ENCODE data around the gene TAF4.
A peak's percentile ranks its signal among the peaks of the same experiment; 100 is the strongest.

The TAF4 gene

GRCh38 chr20:61953037-61954021 is 112.4 kb downstream of the TAF4 start:
- no peak overlapping the region for H2AK5ac ChIP-seq (ENCODE audit: low read length)
- no peak overlapping the region for H3K56ac ChIP-seq (ENCODE audit: low read length)
- H2BK5ac ChIP-seq (ENCODE audit: low read length): no peak overlapping the region
- no peak overlapping the region for H2BK15ac ChIP-seq (replicated peaks; ENCODE audit: low read depth)
- no peak overlapping the region for H3K4ac ChIP-seq (ENCODE audit: low read depth, low read length)
- no peak overlapping the region for H3K27ac ChIP-seq (ENCODE audit: low read depth, low read length)
- no peak overlapping the region for H3K4me3 ChIP-seq (ENCODE audit: low read length)
- no peak overlapping the region for H3K4me2 ChIP-seq (ENCODE audit: low read length)
- no peak for DNase-seq
- H3K36me3 ChIP-seq (ENCODE audit: control insufficient read depth, insufficient read depth, low read length): no peaks in the 10 kb centered on the region
- H3K79me1 ChIP-seq (ENCODE audit: low read length): no peaks in the 10 kb centered on the region
- WGBS (ENCODE audit: extremely low coverage, insufficient coverage, low lambda C conversion rate): no CpG with 5 or more reads among the region's 20 CpGs
- no peaks in the 10 kb centered on the region for H3K4me1 ChIP-seq (ENCODE audit: control insufficient read depth, low read depth, low read length)
- no peaks in the 10 kb centered on the region for H3K79me2 ChIP-seq (ENCODE audit: control insufficient read depth, insufficient read depth, low read length)
- no peak overlapping the region for H2BK120ac ChIP-seq (ENCODE audit: low read depth, low read length)
- no peak overlapping the region for H3K23ac ChIP-seq (ENCODE audit: low read length)
- no peak overlapping the region for H3K18ac ChIP-seq (ENCODE audit: low read length)
- no peak overlapping the region for H4K8ac ChIP-seq (ENCODE audit: low read depth, low read length)
- H4K5ac ChIP-seq (ENCODE audit: low read length): no peak overlapping the region
- H3K27me3 ChIP-seq (ENCODE audit: insufficient read depth, low read length, poor library complexity): no peaks in the 10 kb centered on the region
- no peak overlapping the region for H3K9ac ChIP-seq (ENCODE audit: low read length)

- no peak overlapping the region for H2BK5ac ChIP-seq (ENCODE audit: low read length)
- no peak overlapping the region for H3K9ac ChIP-seq (ENCODE audit: low read length)
- H3K18ac ChIP-seq (ENCODE audit: low read length): no peak overlapping the region
- H3K79me1 ChIP-seq (ENCODE audit: low read length): no peaks in the 10 kb centered on the region
- no peaks in the 10 kb centered on the region for H3K36me3 ChIP-seq (ENCODE audit: control insufficient read depth, insufficient read depth, low read length)
- H3K56ac ChIP-seq (ENCODE audit: low read length): no peak overlapping the region
- H3K23ac ChIP-seq (ENCODE audit: low read length): no peak overlapping the region
- no CpG with 5 or more reads among the region's 22 CpGs for WGBS (ENCODE audit: extremely low coverage, insufficient coverage, low lambda C conversion rate)
- H3K4ac ChIP-seq (ENCODE audit: low read depth, low read length): no peak overlapping the region
- peak; percentile 73 for DNase-seq
- H3K27ac ChIP-seq (ENCODE audit: low read depth, low read length): no peak overlapping the region
- no peak overlapping the region for H3K4me3 ChIP-seq (ENCODE audit: low read length)
- H4K5ac ChIP-seq (ENCODE audit: low read length): no peak overlapping the region
- H4K8ac ChIP-seq (ENCODE audit: low read depth, low read length): no peak overlapping the region
- no peak overlapping the region for H3K4me2 ChIP-seq (ENCODE audit: low read length)
- no peak overlapping the region for H2AK5ac ChIP-seq (ENCODE audit: low read length)
- no peaks in the 10 kb centered on the region for H3K4me1 ChIP-seq (ENCODE audit: control insufficient read depth, low read depth, low read length)
- no peaks in the 10 kb centered on the region for H3K79me2 ChIP-seq (ENCODE audit: control insufficient read depth, insufficient read depth, low read length)
- no peak overlapping the region for H2BK15ac ChIP-seq (replicated peaks; ENCODE audit: low read depth)
- H2BK120ac ChIP-seq (ENCODE audit: low read depth, low read length): no peak overlapping the region
- no peaks in the 10 kb centered on the region for H3K27me3 ChIP-seq (ENCODE audit: insufficient read depth, low read length, poor library complexity)
Observed at GRCh38 chr20:61951695-61952533, 113.8 kb downstream of the TAF4 start.

GRCh38 chr20:61950641-61951071 is 115.0 kb downstream of the TAF4 start:
- Histone ChIP-seq H2BK120ac (ENCODE audit: low read depth, low read length) (no peak overlapping the region), H3K18ac (ENCODE audit: low read length) (no peak overlapping the region), H3K23ac (ENCODE audit: low read length) (no peak overlapping the region), H4K5ac (ENCODE audit: low read length) (no peak overlapping the region), H3K4ac (ENCODE audit: low read depth, low read length) (no peak overlapping the region), H3K56ac (ENCODE audit: low read length) (no peak overlapping the region), H3K79me2 (ENCODE audit: control insufficient read depth, insufficient read depth, low read length) (no peaks in the 10 kb centered on the region), H2AK5ac (ENCODE audit: low read length) (no peak overlapping the region), H3K4me2 (ENCODE audit: low read length) (no peak overlapping the region), H3K36me3 (ENCODE audit: control insufficient read depth, insufficient read depth, low read length) (no peaks in the 10 kb centered on the region), H3K79me1 (ENCODE audit: low read length) (no peaks in the 10 kb centered on the region), H4K8ac (ENCODE audit: low read depth, low read length) (no peak overlapping the region), H3K27ac (ENCODE audit: low read depth, low read length) (no peak overlapping the region), H3K9ac (ENCODE audit: low read length) (no peak overlapping the region), H2BK5ac (ENCODE audit: low read length) (no peak overlapping the region), H3K4me3 (ENCODE audit: low read length) (no peak overlapping the region), H3K27me3 (ENCODE audit: insufficient read depth, low read length, poor library complexity) (no peaks in the 10 kb centered on the region), H3K4me1 (ENCODE audit: control insufficient read depth, low read depth, low read length) (no peaks in the 10 kb centered on the region), H2BK15ac (replicated peaks; ENCODE audit: low read depth) (no peak overlapping the region)
- no peak for DNase-seq
- no CpG with 5 or more reads among the region's 7 CpGs for WGBS (ENCODE audit: extremely low coverage, insufficient coverage, low lambda C conversion rate)

GRCh38 chr20:61949714-61950640 is 115.7 kb downstream of the TAF4 start:
- Histone ChIP-seq H3K36me3 (ENCODE audit: control insufficient read depth, insufficient read depth, low read length) (no peaks in the 10 kb centered on the region), H3K27me3 (ENCODE audit: insufficient read depth, low read length, poor library complexity) (no peaks in the 10 kb centered on the region), H3K79me2 (ENCODE audit: control insufficient read depth, insufficient read depth, low read length) (no peaks in the 10 kb centered on the region), H4K8ac (ENCODE audit: low read depth, low read length) (no peak overlapping the region), H3K27ac (ENCODE audit: low read depth, low read length) (no peak overlapping the region), H2BK15ac (replicated peaks; ENCODE audit: low read depth) (no peak overlapping the region), H3K4ac (ENCODE audit: low read depth, low read length) (no peak overlapping the region), H3K4me3 (ENCODE audit: low read length) (no peak overlapping the region), H2BK120ac (ENCODE audit: low read depth, low read length) (no peak overlapping the region), H3K23ac (ENCODE audit: low read length) (no peak overlapping the region), H4K5ac (ENCODE audit: low read length) (no peak overlapping the region), H3K9ac (ENCODE audit: low read length) (no peak overlapping the region), H3K4me1 (ENCODE audit: control insufficient read depth, low read depth, low read length) (no peaks in the 10 kb centered on the region), H3K56ac (ENCODE audit: low read length) (no peak overlapping the region), H3K18ac (ENCODE audit: low read length) (no peak overlapping the region), H3K79me1 (ENCODE audit: low read length) (no peaks in the 10 kb centered on the region), H2BK5ac (ENCODE audit: low read length) (no peak overlapping the region), H2AK5ac (ENCODE audit: low read length) (no peak overlapping the region), H3K4me2 (ENCODE audit: low read length) (no peak overlapping the region)
- no CpG with 5 or more reads among the region's 21 CpGs for whole genome bisulfite sequencing (ENCODE audit: extremely low coverage, insufficient coverage, low lambda C conversion rate)
- DNase-seq: no peak

- no peaks in the 10 kb centered on the region for H3K79me2 ChIP-seq (ENCODE audit: control insufficient read depth, insufficient read depth, low read length)
Observed at GRCh38 chr20:61949363-61949713, 116.3 kb downstream of the TAF4 start.

More at GRCh38 chr20:61949363-61949713, 116.3 kb downstream of the TAF4 start:
- Histone ChIP-seq H3K56ac (ENCODE audit: low read length) (no peak overlapping the region), H3K4me2 (ENCODE audit: low read length) (no peak overlapping the region), H2BK5ac (ENCODE audit: low read length) (no peak overlapping the region), H2AK5ac (ENCODE audit: low read length) (no peak overlapping the region), H3K27ac (ENCODE audit: low read depth, low read length) (no peak overlapping the region), H3K9ac (ENCODE audit: low read length) (no peak overlapping the region), H3K4me3 (ENCODE audit: low read length) (no peak overlapping the region), H3K27me3 (ENCODE audit: insufficient read depth, low read length, poor library complexity) (no peaks in the 10 kb centered on the region), H3K4me1 (ENCODE audit: control insufficient read depth, low read depth, low read length) (no peaks in the 10 kb centered on the region), H3K23ac (ENCODE audit: low read length) (no peak overlapping the region), H2BK15ac (replicated peaks; ENCODE audit: low read depth) (no peak overlapping the region), H3K79me1 (ENCODE audit: low read length) (no peaks in the 10 kb centered on the region), H3K18ac (ENCODE audit: low read length) (no peak overlapping the region), H4K8ac (ENCODE audit: low read depth, low read length) (no peak overlapping the region), H3K4ac (ENCODE audit: low read depth, low read length) (no peak overlapping the region), H2BK120ac (ENCODE audit: low read depth, low read length) (no peak overlapping the region), H4K5ac (ENCODE audit: low read length) (no peak overlapping the region), H3K36me3 (ENCODE audit: control insufficient read depth, insufficient read depth, low read length) (no peaks in the 10 kb centered on the region)
- no CpG with 5 or more reads among the region's 7 CpGs for WGBS (ENCODE audit: extremely low coverage, insufficient coverage, low lambda C conversion rate)
- no peak for DNase-seq
